ENCODE data around the gene FAM13C. TPM values are rescaled to one million over a fixed set of nuclear protein-coding genes. Genes with fewer than 3 reads are reported as not detected.

FAM13C gene
- total RNA-seq, 2 donors from 2014 or later: 56.7 to 66.7 TPM

- Histone ChIP-seq H3K36me3 (no peaks in the 10 kb centered on the region), H3K4me3 (no peak overlapping the region), H3K27me3 (replicated peaks; ENCODE audit: insufficient read depth) (no peaks in the 10 kb centered on the region), H3K4me1 (replicated peaks) (peaks cover 22% of the 10 kb centered on the region), H3K9me3 (no peaks in the 10 kb centered on the region), H3K27ac (peak overlapping the region in 1 of 2 donors; percentile 80)
- intact Hi-C loops (cut with DNase I): no loop called here
- TF ChIP-seq POLR2A (IDR thresholded peaks at IDR 0.05) (no peak), CTCF (IDR thresholded peaks at IDR 0.05) (no peak), POLR2AphosphoS5 (IDR thresholded peaks at IDR 0.05) (no peak)
- WGBS: 70% methylated on average over 5 of the region's 5 CpGs
- DNase-seq (ENCODE audit: low spot score): no peak
Measured at GRCh38 chr10:59320355-59320754, 42.0 kb downstream of the FAM13C start.

GRCh38 chr10:59319854-59320253 is 42.5 kb downstream of the FAM13C start:
- H3K4me1 ChIP-seq (replicated peaks): peaks cover 27% of the 10 kb centered on the region
- no peak for DNase-seq (ENCODE audit: low spot score)
- intact Hi-C loops (cut with DNase I): no loop called here
- H3K27ac ChIP-seq: peak overlapping the region in 1 of 2 donors; percentile 80
- TF ChIP-seq POLR2A (IDR thresholded peaks at IDR 0.05) (no peak), POLR2AphosphoS5 (IDR thresholded peaks at IDR 0.05) (no peak), CTCF (IDR thresholded peaks at IDR 0.05) (no peak)
- no peak overlapping the region for H3K4me3 ChIP-seq
- no peaks in the 10 kb centered on the region for H3K27me3 ChIP-seq (replicated peaks; ENCODE audit: insufficient read depth)
- no peaks in the 10 kb centered on the region for H3K36me3 ChIP-seq
- H3K9me3 ChIP-seq: no peaks in the 10 kb centered on the region

- H3K4me3 ChIP-seq: no peak overlapping the region
- WGBS: 80% methylated on average over 2 of the region's 2 CpGs
Measured at GRCh38 chr10:59317066-59317465, 45.3 kb downstream of the FAM13C start.

GRCh38 chr10:59315465-59315864 is 46.9 kb downstream of the FAM13C start:
- Histone ChIP-seq H3K9me3 (no peaks in the 10 kb centered on the region), H3K4me3 (no peak overlapping the region), H3K4me1 (replicated peaks) (peaks cover 8% of the 10 kb centered on the region), H3K36me3 (no peaks in the 10 kb centered on the region), H3K27me3 (replicated peaks; ENCODE audit: insufficient read depth) (no peaks in the 10 kb centered on the region), H3K27ac (peak overlapping the region in 1 of 2 donors; percentile 60)
- intact Hi-C loops (cut with DNase I): no loop called here
- DNase-seq (ENCODE audit: low spot score): no peak
- TF ChIP-seq CTCF (IDR thresholded peaks at IDR 0.05): no peak
- no peak for TF ChIP-seq POLR2A (IDR thresholded peaks at IDR 0.05)
- TF ChIP-seq POLR2AphosphoS5 (IDR thresholded peaks at IDR 0.05): peak; percentile 56

More at GRCh38 chr10:59317066-59317465, 45.3 kb downstream of the FAM13C start:
- Histone ChIP-seq H3K27me3 (replicated peaks; ENCODE audit: insufficient read depth) (no peaks in the 10 kb centered on the region), H3K27ac (peak overlapping the region in 1 of 2 donors; percentile 18), H3K9me3 (no peaks in the 10 kb centered on the region), H3K4me1 (replicated peaks) (peaks cover 10% of the 10 kb centered on the region), H3K36me3 (no peaks in the 10 kb centered on the region)
- no peak for DNase-seq (ENCODE audit: low spot score)
- TF ChIP-seq CTCF (IDR thresholded peaks at IDR 0.05) (no peak), POLR2A (IDR thresholded peaks at IDR 0.05) (no peak), POLR2AphosphoS5 (IDR thresholded peaks at IDR 0.05) (no peak)
- intact Hi-C loops (cut with DNase I): no loop called here

- 96% methylated on average over 2 of the region's 2 CpGs for WGBS
- TF ChIP-seq POLR2A (IDR thresholded peaks at IDR 0.05) (no peak), POLR2AphosphoS5 (IDR thresholded peaks at IDR 0.05) (no peak), CTCF (IDR thresholded peaks at IDR 0.05) (no peak)
- intact Hi-C loops (cut with DNase I): no loop called here
- Histone ChIP-seq H3K9me3 (no peaks in the 10 kb centered on the region), H3K36me3 (no peaks in the 10 kb centered on the region), H3K4me3 (no peak overlapping the region), H3K4me1 (replicated peaks) (peaks cover 8% of the 10 kb centered on the region), H3K27ac (peak overlapping the region; percentile 8 to 60), H3K27me3 (replicated peaks; ENCODE audit: insufficient read depth) (no peaks in the 10 kb centered on the region)
- no peak for DNase-seq (ENCODE audit: low spot score)
Measured at GRCh38 chr10:59314268-59314667, 48.1 kb downstream of the FAM13C start.

Data from prostate gland (tissue), 2 donors.